KMS-11 (cell line): ENCODE results near the gene PACSIN2.
A peak's percentile ranks its signal among the peaks of the same experiment; 100 is the strongest.

Experiments used
- H2AFZ ChIP-seq: fragments of 200-600 bp; sonication (generic); 2 replicates; pipeline ENCODE4 v1.6.1; 2016; ENCODE audit warnings: antibody characterized with exemption, mixed run types, low read depth
- H3K27ac ChIP-seq: fragments of 200-600 bp; sonication (generic); 2 replicates; pipeline ENCODE4 v1.6.1; 2016; ENCODE audit warnings: mild to moderate bottlenecking, mixed run types
- H3K27me3 ChIP-seq: fragments of 200-600 bp; sonication (generic); 2 replicates; pipeline ENCODE4 v1.6.1; 2017; ENCODE audit warnings: mild to moderate bottlenecking, low read depth, mixed run types, moderate library complexity; ENCODE audit not compliant: insufficient read depth
- H3K36me3 ChIP-seq: fragments of 200-600 bp; sonication (generic); 2 replicates; pipeline ENCODE4 v1.6.1; 2017; ENCODE audit warnings: mild to moderate bottlenecking, mixed run types; ENCODE audit not compliant: insufficient read depth
- H3K4me1 ChIP-seq: fragments of 200-600 bp; sonication (generic); 2 replicates; pipeline ENCODE4 v1.6.1; 2016; ENCODE audit warnings: mild to moderate bottlenecking, low read depth, mixed run types; ENCODE audit not compliant: poor library complexity, severe bottlenecking
- H3K4me2 ChIP-seq: fragments of 200-600 bp; sonication (generic); 2 replicates; pipeline ENCODE4 v1.7.0; 2016; ENCODE audit warnings: mild to moderate bottlenecking, mixed run types
- H3K4me3 ChIP-seq: fragments of 200-600 bp; sonication (generic); IDR thresholded peaks from 2 replicates; pipeline ENCODE4 v1.6.1; 2017; ENCODE audit warnings: low read depth, low read length, mixed read lengths; ENCODE audit not compliant: insufficient read depth
- H3K79me2 ChIP-seq: fragments of 200-600 bp; sonication (generic); 2 replicates; pipeline ENCODE4 v1.6.1; 2016; ENCODE audit warnings: low read depth, mixed run types; ENCODE audit not compliant: insufficient read depth
- H3K9ac ChIP-seq: fragments of 200-600 bp; sonication (generic); 2 replicates; pipeline ENCODE4 v1.6.1; 2016; ENCODE audit warnings: mild to moderate bottlenecking, mixed run types
- H4K20me1 ChIP-seq: fragments of 200-600 bp; sonication (generic); 2 replicates; pipeline ENCODE4 v1.6.1; 2016; ENCODE audit warnings: mild to moderate bottlenecking, mixed run types; ENCODE audit not compliant: insufficient read depth
- CTCF ChIP-seq: fragments of 200-600 bp; sonication (generic); conservative IDR thresholded peaks from 2 replicates; pipeline ENCODE4 v1.6.1; 2017; ENCODE audit warnings: low read depth, mild to moderate bottlenecking, antibody characterized with exemption, low read length, moderate library complexity, mixed read lengths

PACSIN2 gene

GRCh38 chr22:42829302-42829701, 185.6 kb downstream of the PACSIN2 start:
- Histone ChIP-seq H3K4me2 (no peak overlapping the region), H3K36me3 (no peaks in the 10 kb centered on the region), H3K27ac (no peak overlapping the region), H2AFZ (no peak overlapping the region), H3K79me2 (no peaks in the 10 kb centered on the region), H3K27me3 (no peaks in the 10 kb centered on the region), H3K4me3 (no peak overlapping the region), H4K20me1 (no peaks in the 10 kb centered on the region), H3K4me1 (peaks cover 18% of the 10 kb centered on the region), H3K9ac (no peak overlapping the region)
- no peak for TF ChIP-seq CTCF

DNA sequence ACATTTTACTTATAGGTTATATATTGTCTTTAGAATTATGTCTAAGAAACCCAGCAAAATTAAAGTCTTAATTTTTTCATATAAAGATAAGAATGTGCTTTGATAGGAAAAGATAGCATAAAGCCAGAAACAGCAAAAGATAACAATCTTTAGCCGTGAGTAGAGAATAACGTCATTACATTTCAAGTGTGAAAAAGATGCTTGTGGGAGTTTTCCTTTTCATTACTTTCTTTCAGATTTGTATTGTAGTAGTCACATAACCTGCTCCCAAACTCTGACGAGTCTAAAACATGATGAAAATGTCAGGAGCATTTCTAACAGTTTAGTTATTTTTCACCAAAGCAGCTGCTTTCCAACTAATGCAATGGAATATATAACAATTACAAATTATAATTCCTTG, 189.2 kb downstream of the PACSIN2 start:
- Histone ChIP-seq H3K27me3 (no peaks in the 10 kb centered on the region), H3K9ac (no peak overlapping the region), H3K27ac (no peak overlapping the region), H3K79me2 (no peaks in the 10 kb centered on the region), H3K4me3 (no peak overlapping the region), H3K4me2 (no peak overlapping the region), H3K4me1 (no peaks in the 10 kb centered on the region), H2AFZ (no peak overlapping the region), H4K20me1 (no peaks in the 10 kb centered on the region), H3K36me3 (no peaks in the 10 kb centered on the region)
- TF ChIP-seq CTCF = no peak

DNA sequence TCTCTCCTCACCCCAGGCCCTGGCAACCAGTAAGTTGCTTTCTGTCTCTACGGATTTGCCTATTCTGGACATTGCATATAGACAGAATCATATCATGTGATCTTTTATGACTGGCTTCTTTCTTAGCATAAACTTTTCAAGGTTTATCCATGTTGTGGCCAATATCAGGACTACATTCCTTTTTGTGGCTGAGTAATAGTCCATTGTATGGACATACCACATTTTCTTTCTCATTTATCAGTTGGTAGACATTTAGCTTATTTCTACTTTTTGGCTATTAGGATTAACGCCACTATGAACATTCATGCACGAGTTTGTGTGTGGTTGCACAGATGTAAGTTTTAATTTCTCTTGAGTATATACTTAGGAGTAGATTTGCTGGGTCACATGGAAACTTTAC, 193.6 kb downstream of the PACSIN2 start:
- no peaks in the 10 kb centered on the region for H3K27me3 ChIP-seq
- H3K79me2 ChIP-seq = no peaks in the 10 kb centered on the region
- H4K20me1 ChIP-seq = no peaks in the 10 kb centered on the region
- H3K4me1 ChIP-seq = no peaks in the 10 kb centered on the region
- H3K4me3 ChIP-seq = no peak overlapping the region
- H2AFZ ChIP-seq = no peak overlapping the region
- no peaks in the 10 kb centered on the region for H3K36me3 ChIP-seq
- H3K9ac ChIP-seq = no peak overlapping the region
- no peak overlapping the region for H3K4me2 ChIP-seq
- no peak overlapping the region for H3K27ac ChIP-seq
- TF ChIP-seq CTCF = no peak

DNA sequence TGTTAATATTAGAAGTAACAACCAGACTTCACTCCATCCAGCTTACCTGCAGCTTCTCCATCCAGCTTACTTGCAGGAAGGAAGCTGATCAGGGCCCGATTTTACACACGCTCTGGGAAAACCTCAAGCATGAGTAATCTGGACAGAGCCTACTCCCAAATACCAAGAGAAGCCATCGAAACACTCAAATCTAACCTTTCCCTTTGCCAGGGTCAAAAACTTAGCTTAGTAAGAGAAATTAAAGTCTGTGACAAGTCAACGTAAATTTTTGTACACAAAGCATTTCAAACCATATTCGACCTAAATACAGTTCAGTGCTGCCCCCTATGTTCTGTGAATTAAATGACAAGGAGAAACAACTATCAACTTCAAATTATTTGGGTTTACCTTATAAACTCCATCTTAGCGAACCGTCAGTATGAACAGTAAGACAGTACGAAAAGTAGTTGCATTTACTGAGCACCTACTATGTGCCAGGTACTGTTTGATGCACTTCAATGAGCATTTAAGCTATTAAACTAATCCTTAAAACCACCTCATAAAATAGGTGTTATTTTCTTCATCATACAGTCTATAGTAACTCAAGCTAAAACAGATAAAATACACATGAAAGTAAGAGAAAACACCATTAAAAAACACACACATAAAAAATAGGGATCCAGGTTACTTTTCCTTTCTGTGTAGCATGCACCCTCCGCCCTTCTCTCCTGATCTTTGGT, 194.7 kb downstream of the PACSIN2 start:
- no peaks in the 10 kb centered on the region for H3K36me3 ChIP-seq
- no peak overlapping the region for H3K4me2 ChIP-seq

More for the DNA sequence above, 194.7 kb downstream of the PACSIN2 start:
- no peak overlapping the region for H3K4me3 ChIP-seq
- H3K9ac ChIP-seq = no peak overlapping the region
- H4K20me1 ChIP-seq = no peaks in the 10 kb centered on the region
- no peaks in the 10 kb centered on the region for H3K27me3 ChIP-seq
- H3K27ac ChIP-seq = no peak overlapping the region
- peaks cover 7% of the 10 kb centered on the region for H3K4me1 ChIP-seq
- peak; percentile 81 for TF ChIP-seq CTCF
- no peaks in the 10 kb centered on the region for H3K79me2 ChIP-seq
- no peak overlapping the region for H2AFZ ChIP-seq
